ENCODE measurements around the gene SPDYE18.
"Not testable (repeated sequence)": the region's sequence is repeated elsewhere in the genome, so short reads cannot be mapped to it uniquely, and the experiment has no call there.

Gene SPDYE18

GRCh38 chr7:77062557-77062956 lies at the start of gene SPDYE18:
Gene SPDYE18, minus strand, starts transcription at chr7:77062558. Its CDS starts 2,046 bp downstream, at chr7:77060512.
- not testable (repeated sequence) for DNase-seq

- not testable (repeated sequence) for DNase-seq
These were observed 46.0 kb upstream of the SPDYE18 start for GRCh38 chr7:77108362-77108761.

GRCh38 chr7:77107659-77108058 lies 45.3 kb upstream of the SPDYE18 start:
- not testable (repeated sequence) for DNase-seq

- DNase-seq = not testable (repeated sequence)
These were observed 43.5 kb upstream of the SPDYE18 start for GRCh38 chr7:77105904-77106303.

GRCh38 chr7:77102671-77103070 lies 40.3 kb upstream of the SPDYE18 start:
- not testable (repeated sequence) for DNase-seq

GRCh38 chr7:77101187-77101586 lies 38.8 kb upstream of the SPDYE18 start:
- not testable (repeated sequence) for DNase-seq

- not testable (repeated sequence) for DNase-seq
These were observed 38.1 kb upstream of the SPDYE18 start for GRCh38 chr7:77100501-77100900.

GRCh38 chr7:77092301-77092700 lies 29.9 kb upstream of the SPDYE18 start:
- DNase-seq = not testable (repeated sequence)

GRCh38 chr7:77082192-77082591 lies 19.8 kb upstream of the SPDYE18 start:
- DNase-seq = not testable (repeated sequence)

- not testable (repeated sequence) for DNase-seq
These were observed 17.9 kb upstream of the SPDYE18 start for GRCh38 chr7:77080236-77080635.

GRCh38 chr7:77079624-77080023 lies 17.3 kb upstream of the SPDYE18 start:
- DNase-seq = not testable (repeated sequence)

GRCh38 chr7:77079112-77079511 lies 16.8 kb upstream of the SPDYE18 start:
- DNase-seq = not testable (repeated sequence)

- not testable (repeated sequence) for DNase-seq
These were observed 14.7 kb upstream of the SPDYE18 start for GRCh38 chr7:77077060-77077459.

GRCh38 chr7:77074786-77075396 lies 12.5 kb upstream of the SPDYE18 start:
- not testable (repeated sequence) for DNase-seq

GRCh38 chr7:77071108-77071507 lies 8.8 kb upstream of the SPDYE18 start:
- not testable (repeated sequence) for DNase-seq

- DNase-seq = not testable (repeated sequence)
These were observed 3.5 kb upstream of the SPDYE18 start for GRCh38 chr7:77065869-77066268.

- DNase-seq = not testable (repeated sequence)
These were observed 1.4 kb upstream of the SPDYE18 start for GRCh38 chr7:77063732-77064131.

GRCh38 chr7:77032261-77032660 lies 30.1 kb downstream of the SPDYE18 start, which contains the start of gene SPDYE17:
Gene SPDYE17, minus strand, starts transcription at chr7:77032361. Its CDS starts 1,791 bp downstream, at chr7:77030570.
- not testable (repeated sequence) for DNase-seq

- not testable (repeated sequence) for DNase-seq
These were observed 36.0 kb downstream of the SPDYE18 start for GRCh38 chr7:77026349-77026748.

GRCh38 chr7:77010074-77010680 lies 52.2 kb downstream of the SPDYE18 start:
- DNase-seq = not testable (repeated sequence)

- DNase-seq = not testable (repeated sequence)
These were observed 54.4 kb downstream of the SPDYE18 start for GRCh38 chr7:77008000-77008399.

GRCh38 chr7:77006127-77007110 lies 55.9 kb downstream of the SPDYE18 start:
- not testable (repeated sequence) for DNase-seq
